Fibroblast of lung (primary cell): ENCODE data around the gene PRELID1. TPM values are rescaled to one million over a fixed set of nuclear protein-coding genes. Genes with fewer than 3 reads are reported as not detected.

Experiments used
- DNase-seq, 2 donors: peaks; one replicate each; pipeline versions ENCODE4 v3.0.0 to v3.0.0-alpha.2; 2010; ENCODE audit warnings: low read depth in 2 of 2
- H2AFZ ChIP-seq: 2 replicates; pipeline ENCODE4 v1.5.1; 2012; ENCODE audit warnings: low read length, control low read depth, inconsistent platforms
- H3K27ac ChIP-seq: 2 replicates; pipeline ENCODE4 v1.5.1; 2011; ENCODE audit warnings: low read length, control low read depth; ENCODE audit not compliant: insufficient read depth
- H3K27me3 ChIP-seq: 2 replicates; pipeline ENCODE4 v1.5.1; 2011; ENCODE audit warnings: mild to moderate bottlenecking, low read length; ENCODE audit not compliant: control insufficient read depth, insufficient read depth
- H3K36me3 ChIP-seq: 2 replicates; pipeline ENCODE4 v1.5.1; 2011; ENCODE audit warnings: low read length; ENCODE audit not compliant: control insufficient read depth, insufficient read depth
- H3K4me1 ChIP-seq: 2 replicates; pipeline ENCODE4 v1.5.1; 2011; ENCODE audit warnings: low read length; ENCODE audit not compliant: control insufficient read depth, insufficient read depth; ENCODE audit errors: extremely low read depth
- H3K4me2 ChIP-seq: 2 replicates; pipeline ENCODE4 v1.5.1; 2011; ENCODE audit warnings: low read length, control low read depth; ENCODE audit not compliant: insufficient read depth; ENCODE audit errors: extremely low read depth
- H3K4me3 ChIP-seq, 4 experiments: fragments of 200-600 bp in 1 of 4; sonication (generic) in 1 of 4; replicated peaks in 1 of 4; 2 replicates each; pipeline ENCODE4 v1.5.1; 2011 to 2016; ENCODE audit warnings: low read length in 4 of 4, low read depth in 3 of 4, mild to moderate bottlenecking in 3 of 4, control low read depth in 2 of 4, inconsistent platforms in 1 of 4, mixed read lengths in 1 of 4; ENCODE audit not compliant: insufficient read depth in 1 of 4; ENCODE audit errors: control extremely low read depth in 1 of 4
- H3K79me2 ChIP-seq: 2 replicates; pipeline ENCODE4 v1.5.1; 2012; ENCODE audit warnings: mild to moderate bottlenecking, low read length, inconsistent platforms; ENCODE audit not compliant: control insufficient read depth, insufficient read depth
- H3K9ac ChIP-seq: 2 replicates; pipeline ENCODE4 v1.5.1; 2011; ENCODE audit warnings: mild to moderate bottlenecking, low read length, control low read depth; ENCODE audit not compliant: insufficient read depth
- H3K9me3 ChIP-seq: 2 replicates; pipeline ENCODE4 v1.5.1; 2012; ENCODE audit warnings: low read depth, low read length; ENCODE audit not compliant: control insufficient read depth, insufficient read depth
- H4K20me1 ChIP-seq: 2 replicates; pipeline ENCODE4 v1.5.1; 2011; ENCODE audit warnings: low read length; ENCODE audit not compliant: control insufficient read depth, insufficient read depth; ENCODE audit errors: extremely low read depth
- CTCF ChIP-seq, 2 donors: IDR thresholded peaks in 1 of 2; conservative IDR thresholded peaks in 1 of 2; 1 replicate in 1 of 2; 2 replicates in 1 of 2; pipeline ENCODE4 v1.5.1; 2011 to 2012; ENCODE audit warnings: low read length in 2 of 2, control low read depth in 1 of 2, inconsistent platforms in 1 of 2, low read depth in 1 of 2, mild to moderate bottlenecking in 1 of 2
- EZH2 ChIP-seq: IDR thresholded peaks from 2 replicates; pipeline ENCODE4 v1.5.1; 2012; ENCODE audit warnings: low read length, control low read depth, mild to moderate bottlenecking; ENCODE audit errors: missing control alignments
- polyA plus RNA-seq, 2 donors: library from polyadenylated mRNA; depleted of rRNA in 1 of 2; stranded (reverse) in 1 of 2; unstranded in 1 of 2; fragments of >200 nt; gene quantifications; 2 replicates each; pipeline ENCODE4 v1.2.1, GENCODE V29; 2011 to 2012; ENCODE audit warnings: missing spikeins in 1 of 2
- total RNA-seq: library from RNA; depleted of rRNA; stranded (reverse); fragments of >200 nt; gene quantifications from 2 replicates; pipeline ENCODE4 v1.2.1, GENCODE V29; 2014

Gene PRELID1
- total and polyA plus RNA-seq, 2 donors (not counting 1 experiment from before 2014, with no cell fraction given): 64.2 to 145 TPM

DNA sequence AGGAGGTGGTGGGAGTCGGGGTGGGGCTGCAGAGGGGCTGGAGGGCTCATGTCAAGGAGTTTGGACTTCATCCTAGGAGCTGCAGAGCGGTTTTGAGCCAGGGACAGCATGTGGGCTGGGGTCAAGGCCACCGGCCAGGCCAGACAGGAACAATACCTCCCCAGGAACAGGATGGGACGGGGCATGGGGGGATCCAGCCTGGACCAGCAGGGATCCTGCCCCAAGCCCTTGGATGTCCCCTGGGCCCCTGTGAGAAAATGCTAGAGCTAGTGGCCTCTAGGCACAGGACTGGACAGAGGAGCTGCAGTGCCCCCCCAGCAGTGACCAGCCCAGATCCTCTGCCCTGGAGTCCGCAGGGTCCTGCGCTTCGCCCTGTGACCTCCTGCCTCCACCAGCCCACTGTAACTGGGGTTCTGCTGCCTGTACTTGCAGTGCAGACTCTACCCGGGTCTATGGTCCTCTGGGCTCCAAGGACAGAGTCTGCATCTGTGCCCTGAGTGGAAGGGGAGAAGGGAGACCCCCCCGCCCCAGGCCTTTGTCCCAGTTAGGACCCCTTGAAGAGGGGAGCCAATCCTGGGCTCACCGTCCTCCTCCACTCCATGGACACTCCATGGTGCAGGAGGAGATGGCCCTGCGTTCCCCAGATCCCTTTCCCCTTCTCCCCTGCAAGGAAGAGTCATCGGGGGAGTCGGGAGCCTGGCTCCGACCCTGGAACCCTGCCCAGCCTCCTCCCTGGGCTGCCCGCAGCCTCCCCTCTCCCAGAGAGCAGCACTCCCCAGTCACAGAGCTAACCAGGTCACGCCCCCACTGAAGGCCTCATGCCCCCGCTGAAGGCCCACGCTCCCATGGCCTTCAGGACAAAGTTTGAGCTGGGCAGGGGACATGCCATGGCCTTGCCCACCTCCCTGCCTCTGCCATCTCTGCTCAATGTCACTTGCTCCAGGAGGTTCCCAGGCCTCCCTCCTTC, 11.1 kb downstream of the PRELID1 start:
- no peaks in the 10 kb centered on the region for H3K36me3 ChIP-seq
- no peak overlapping the region for H3K4me3 ChIP-seq
- H3K4me1 ChIP-seq: peaks cover 14% of the 10 kb centered on the region
- no peak overlapping the region for H3K27ac ChIP-seq
- H4K20me1 ChIP-seq: no peaks in the 10 kb centered on the region
- H3K79me2 ChIP-seq: peaks cover 14% of the 10 kb centered on the region
- no peak overlapping the region for H3K9ac ChIP-seq
- TF ChIP-seq CTCF (conservative IDR thresholded peaks at IDR 0.05 in 1 of 2, IDR thresholded peaks at IDR 0.05 in 1 of 2; ENCODE audit: low read depth in 1 of 2, low read length in 2 of 2): no peak
- no peak for TF ChIP-seq EZH2
- H2AFZ ChIP-seq: no peak overlapping the region
- no peaks in the 10 kb centered on the region for H3K9me3 ChIP-seq
- no peaks in the 10 kb centered on the region for H3K27me3 ChIP-seq
- H3K4me2 ChIP-seq: no peak overlapping the region
- no peak for DNase-seq

GRCh38 chr5:177315411-177315810, 11.8 kb downstream of the PRELID1 start:
- H3K9ac ChIP-seq: no peak overlapping the region
- no peak overlapping the region for H3K27ac ChIP-seq
- no peak overlapping the region for H2AFZ ChIP-seq
- H3K27me3 ChIP-seq: no peaks in the 10 kb centered on the region
- H3K79me2 ChIP-seq: peaks cover 10% of the 10 kb centered on the region
- peaks cover 11% of the 10 kb centered on the region for H3K4me1 ChIP-seq
- no peak overlapping the region for H3K4me2 ChIP-seq
- H3K4me3 ChIP-seq: no peak overlapping the region
- no peaks in the 10 kb centered on the region for H3K9me3 ChIP-seq
- DNase-seq: no peak
- H3K36me3 ChIP-seq: no peaks in the 10 kb centered on the region
- H4K20me1 ChIP-seq: no peaks in the 10 kb centered on the region
- TF ChIP-seq CTCF (conservative IDR thresholded peaks at IDR 0.05 in 1 of 2, IDR thresholded peaks at IDR 0.05 in 1 of 2; ENCODE audit: low read depth in 1 of 2, low read length in 2 of 2) (no peak), EZH2 (no peak)

DNA sequence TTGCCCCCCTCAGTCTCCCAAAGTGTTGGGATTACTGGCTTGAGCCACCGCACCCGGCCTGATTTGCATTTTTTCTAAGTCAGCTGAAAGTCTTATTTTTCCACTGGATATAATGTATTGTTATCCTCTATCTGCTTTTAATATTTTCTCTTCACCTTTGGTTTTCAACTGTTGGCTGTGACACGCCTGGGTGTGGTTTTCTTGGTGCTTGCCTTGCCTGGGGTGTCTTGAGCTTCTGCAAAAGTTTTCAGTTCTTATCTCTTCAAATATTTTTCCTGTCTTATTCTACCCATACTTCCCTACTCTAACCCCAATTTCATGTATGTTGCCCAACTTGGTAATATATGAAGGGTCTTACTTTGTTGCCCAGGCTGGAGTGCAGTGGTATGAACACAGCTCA, 12.4 kb downstream of the PRELID1 start:
- H4K20me1 ChIP-seq: no peaks in the 10 kb centered on the region
- no peak overlapping the region for H3K4me3 ChIP-seq
- no peak overlapping the region for H2AFZ ChIP-seq
- DNase-seq: no peak
- no peak for TF ChIP-seq CTCF (conservative IDR thresholded peaks at IDR 0.05 in 1 of 2, IDR thresholded peaks at IDR 0.05 in 1 of 2; ENCODE audit: low read depth in 1 of 2, low read length in 2 of 2)
- TF ChIP-seq EZH2: no peak
- peaks cover 4% of the 10 kb centered on the region for H3K79me2 ChIP-seq
- H3K36me3 ChIP-seq: no peaks in the 10 kb centered on the region
- H3K27ac ChIP-seq: no peak overlapping the region
- H3K9me3 ChIP-seq: no peaks in the 10 kb centered on the region
- no peaks in the 10 kb centered on the region for H3K27me3 ChIP-seq
- no peak overlapping the region for H3K9ac ChIP-seq
- no peak overlapping the region for H3K4me2 ChIP-seq
- H3K4me1 ChIP-seq: peaks cover 6% of the 10 kb centered on the region
